HG03060 (cell line): ENCODE measurements around the gene TSFM.
A peak's percentile ranks its signal among the peaks of the same experiment; 100 is the strongest.
"Not testable (repeated sequence)": the region's sequence is repeated elsewhere in the genome, so short reads cannot be mapped to it uniquely, and the experiment has no call there.

Experiments
- ATAC-seq: cut with Tn5 transposase; IDR thresholded peaks from one replicate; pipeline ENCODE4 v1.9.1; 2021; ENCODE audit warnings: low read depth, moderate number of reproducible peaks; ENCODE audit not compliant: unreplicated experiment

Gene TSFM

GRCh38 chr12:57761391-57761998, 21.1 kb upstream of the TSFM start:
- no peak for ATAC-seq

- ATAC-seq, result no peak
Observed at GRCh38 chr12:57762463-57762862, 20.1 kb upstream of the TSFM start.

DNA sequence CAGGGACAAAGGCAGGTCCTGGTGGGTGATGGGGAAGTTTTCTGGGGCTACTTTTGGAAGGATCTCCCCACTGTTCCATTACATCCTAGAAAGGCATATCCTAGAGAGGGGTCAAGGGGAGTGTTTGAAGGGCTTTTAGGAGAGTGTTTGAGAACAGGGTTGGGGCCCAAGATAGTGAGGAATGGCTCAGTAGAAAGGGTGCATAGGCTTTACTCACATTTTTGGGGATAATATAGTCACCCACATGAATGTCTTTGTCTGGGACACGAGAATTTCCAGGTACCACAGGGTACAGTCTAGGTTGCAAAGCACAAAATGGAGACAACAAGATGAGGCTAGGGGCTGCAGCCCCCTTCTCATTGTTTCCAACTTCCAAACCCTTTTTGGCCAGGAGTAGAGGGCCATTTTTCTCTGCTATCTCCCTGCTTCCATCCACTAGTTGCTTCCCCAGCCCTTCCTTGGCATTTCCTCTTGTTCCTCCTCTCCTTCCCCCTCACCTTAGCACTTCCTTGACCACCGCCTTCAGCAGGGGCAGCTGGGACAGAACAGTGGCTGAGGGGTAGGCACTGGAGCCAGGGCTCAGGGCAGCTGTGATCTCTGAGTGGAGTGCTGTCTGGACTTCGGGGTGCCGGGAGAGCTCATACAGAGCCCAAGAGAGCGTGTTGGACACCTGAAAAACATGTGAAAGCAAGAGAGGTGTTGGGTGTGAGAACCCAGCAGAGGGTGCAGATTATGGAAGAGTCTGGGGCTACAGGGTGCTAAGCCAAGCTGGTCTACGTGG, 18.5 kb upstream of the TSFM start:
- no peak for ATAC-seq

GRCh38 chr12:57764662-57765002, 18.0 kb upstream of the TSFM start:
- no peak for ATAC-seq

- no peak for ATAC-seq
Observed at GRCh38 chr12:57765003-57765697, 17.4 kb upstream of the TSFM start.

DNA sequence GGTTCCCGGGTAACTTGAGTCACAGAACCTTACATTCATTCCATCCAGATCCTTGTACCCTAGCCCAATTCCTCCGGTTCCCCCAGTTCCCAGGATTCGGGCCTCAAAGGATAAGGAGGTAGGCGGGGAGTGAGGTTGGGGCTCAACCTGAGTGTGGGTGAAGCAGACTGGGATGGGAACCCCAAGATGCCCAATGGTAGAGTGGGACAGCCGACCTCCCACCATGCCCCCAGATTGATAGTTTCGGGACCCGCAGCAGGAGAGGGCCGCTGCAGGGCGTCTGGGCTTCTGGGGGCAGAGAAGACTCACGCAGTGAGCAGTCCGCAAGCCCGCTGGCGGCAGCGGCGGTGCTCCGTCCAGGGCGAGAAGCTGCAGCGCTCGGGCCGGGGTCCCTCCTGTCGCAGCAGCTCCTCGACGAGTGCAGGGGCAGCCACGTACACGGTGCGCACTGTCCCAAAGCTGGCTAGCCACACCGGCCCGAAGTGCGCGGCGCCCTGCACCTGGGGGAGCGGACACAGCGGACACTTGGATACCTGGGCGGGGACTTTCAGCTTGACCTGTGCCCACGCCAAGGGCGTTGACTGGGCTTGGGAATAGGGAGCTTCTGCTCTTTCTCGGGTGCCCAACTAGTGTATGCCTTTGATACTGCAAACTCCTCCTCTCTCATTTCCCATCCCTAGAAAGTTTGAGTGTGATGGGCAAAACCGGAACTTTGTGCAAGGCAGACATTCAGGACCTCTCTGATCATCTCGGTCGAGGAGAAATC, 16.7 kb upstream of the TSFM start:
- no peak for ATAC-seq

DNA sequence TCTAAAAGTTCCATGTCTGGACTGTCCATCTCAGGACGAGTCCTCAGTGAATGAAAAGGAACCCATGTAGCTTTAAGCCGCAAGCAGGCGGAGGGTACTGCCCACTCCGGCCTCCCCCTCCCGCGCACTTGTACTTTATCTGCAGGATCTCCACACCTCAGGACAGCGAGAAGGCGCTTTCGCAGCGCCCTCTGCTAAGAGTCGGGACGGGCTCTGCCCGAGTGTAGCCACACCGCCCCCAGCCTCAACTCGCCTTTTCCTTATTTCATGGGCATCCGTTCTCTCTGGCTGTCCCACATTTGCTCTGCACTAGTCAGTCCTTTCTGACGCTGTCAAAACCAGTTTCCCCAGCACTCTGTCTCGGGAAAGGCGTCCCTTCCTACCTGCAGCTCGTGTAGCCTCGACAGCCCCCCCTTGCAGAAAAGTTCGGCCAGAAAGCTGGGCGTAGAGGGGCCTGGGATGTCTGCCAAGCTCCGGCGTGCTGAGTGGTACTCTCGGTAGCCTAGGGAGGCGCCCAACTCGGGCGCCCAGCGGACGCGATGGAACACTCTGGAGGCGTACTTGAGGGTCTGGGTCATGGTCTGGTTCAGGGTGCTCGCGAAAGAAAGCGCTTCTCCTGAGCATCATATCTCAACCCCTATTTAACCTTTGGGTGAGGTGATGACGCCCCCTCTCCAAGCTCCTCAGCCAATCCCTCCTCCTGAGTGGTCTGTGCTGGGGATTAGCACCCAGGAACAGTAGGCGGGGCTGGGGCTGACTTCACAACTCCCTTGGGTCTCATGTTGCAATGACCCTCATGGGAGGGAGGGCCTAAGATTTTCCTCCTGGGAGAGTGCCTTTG, 15.9 kb upstream of the TSFM start, which contains the start of gene CYP27B1:
TSS of gene CYP27B1 (minus strand) at position 615 of the 841 bp plus-strand sequence. CDS start at position 578, 37 bp downstream.
- ATAC-seq, result no peak

GRCh38 chr12:57767305-57767698, 15.3 kb upstream of the TSFM start:
- no peak for ATAC-seq

- no peak for ATAC-seq
Observed at GRCh38 chr12:57767876-57768275, 14.7 kb upstream of the TSFM start.

- ATAC-seq, result no peak
Observed at GRCh38 chr12:57769594-57769993, 13.0 kb upstream of the TSFM start.

GRCh38 chr12:57770734-57771133, 11.9 kb upstream of the TSFM start:
- ATAC-seq, result no peak

DNA sequence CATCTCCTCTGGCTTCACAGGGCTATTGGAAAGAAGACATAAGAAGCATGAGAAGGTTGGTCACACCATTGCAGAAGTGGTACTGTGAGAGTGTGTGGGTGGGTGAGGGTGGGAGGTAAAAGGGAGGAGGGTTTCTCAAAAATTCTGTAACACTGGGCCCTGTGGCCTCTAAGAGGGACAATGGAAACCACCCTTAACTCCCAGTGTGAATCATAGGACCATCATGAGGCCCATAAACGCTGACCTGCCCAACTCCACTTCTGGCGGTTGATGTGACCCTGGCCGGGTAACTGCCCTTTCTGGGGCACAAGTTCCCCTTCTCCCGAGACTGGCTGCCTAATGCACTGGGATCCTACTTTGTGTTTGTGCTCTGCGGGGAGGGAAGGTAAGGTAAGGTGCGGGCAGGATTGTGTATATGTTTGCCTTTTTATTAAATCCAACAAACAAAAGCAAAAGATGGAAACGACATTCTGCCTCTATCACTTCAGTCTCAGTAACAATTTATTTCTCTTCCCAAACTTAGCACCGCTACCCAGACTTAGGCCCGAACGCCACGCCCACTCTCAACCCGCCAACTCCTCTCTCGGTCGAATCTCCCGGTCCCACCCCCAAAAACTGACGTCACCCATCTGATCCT, 11.2 kb upstream of the TSFM start:
- ATAC-seq, result peak; percentile 51

DNA sequence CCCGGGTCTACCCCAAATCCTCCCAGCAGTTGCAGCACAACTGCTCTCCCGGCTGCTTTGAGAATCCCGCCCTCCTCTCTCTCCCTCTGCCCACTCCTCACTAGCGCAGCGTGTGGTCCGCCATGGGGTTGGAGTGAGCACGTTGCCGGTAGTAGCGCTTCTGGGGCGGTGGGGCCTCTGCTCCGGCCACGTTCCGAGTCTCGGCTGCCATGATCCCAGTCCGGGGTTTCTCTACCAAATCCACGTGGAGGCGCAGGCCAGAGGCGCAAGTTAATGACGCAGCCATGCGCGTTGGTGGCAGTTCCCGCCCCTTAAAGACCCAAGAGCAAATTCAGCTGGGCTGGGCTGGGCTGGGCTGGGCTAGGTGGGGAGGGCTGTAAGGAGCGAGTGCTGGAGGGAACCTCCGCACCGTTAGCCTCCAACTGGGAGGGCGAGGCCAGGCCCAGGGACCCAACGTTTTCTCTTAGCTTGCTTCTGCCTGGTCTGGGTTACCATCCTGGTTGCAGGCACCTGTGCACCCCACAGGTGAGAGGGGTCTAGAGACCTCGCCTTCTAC, 10.6 kb upstream of the TSFM start, which contains the start of gene METTL1:
TSS of gene METTL1 (minus strand) at position 233 of the 556 bp plus-strand sequence. CDS start at position 211, 22 bp downstream.
- peak; percentile 64 for ATAC-seq

DNA sequence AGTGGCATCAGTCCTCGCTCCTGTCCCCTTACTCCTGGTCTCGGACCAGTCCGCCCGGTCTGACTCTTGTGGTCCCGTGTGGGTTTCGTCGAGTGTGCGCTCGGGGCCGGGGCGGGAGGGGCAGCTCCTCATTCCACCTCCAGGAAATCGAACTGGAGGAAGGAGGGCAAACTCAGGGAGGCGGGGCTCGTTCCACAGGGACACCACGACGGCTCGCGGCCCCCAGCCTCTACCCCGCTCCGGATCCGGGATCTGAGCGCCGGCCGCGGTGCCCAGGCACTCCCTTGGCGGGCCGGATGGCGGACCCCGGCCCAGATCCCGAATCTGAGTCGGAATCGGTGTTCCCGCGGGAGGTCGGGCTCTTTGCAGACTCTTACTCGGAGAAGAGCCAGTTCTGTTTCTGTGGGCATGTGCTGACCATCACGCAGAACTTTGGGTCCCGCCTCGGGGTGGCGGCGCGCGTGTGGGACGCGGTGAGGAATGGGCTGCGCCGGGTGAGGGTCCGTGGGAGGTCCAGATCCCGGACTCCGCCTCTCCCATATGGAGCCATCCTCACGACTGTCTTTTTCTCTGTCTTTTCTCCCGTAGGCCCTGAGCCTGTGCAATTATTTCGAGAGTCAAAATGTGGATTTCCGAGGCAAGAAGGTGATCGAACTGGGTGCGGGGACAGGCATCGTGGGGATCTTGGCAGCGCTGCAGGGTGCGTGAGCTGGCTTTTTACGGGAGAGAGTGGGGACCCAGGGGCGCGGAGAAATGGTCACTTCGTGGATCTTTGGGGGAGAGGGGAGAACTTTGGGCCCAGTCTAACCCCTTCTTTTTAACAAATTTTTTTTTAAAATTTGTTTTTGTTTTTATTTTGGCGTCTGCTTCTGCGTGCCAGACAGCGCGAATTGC, 9.9 kb upstream of the TSFM start, which contains the start of gene EEF1AKMT3:
TSS of gene EEF1AKMT3 (plus strand) at position 186 of the 894 bp plus-strand sequence. CDS start at position 297, 111 bp downstream.
- no peak for ATAC-seq

DNA sequence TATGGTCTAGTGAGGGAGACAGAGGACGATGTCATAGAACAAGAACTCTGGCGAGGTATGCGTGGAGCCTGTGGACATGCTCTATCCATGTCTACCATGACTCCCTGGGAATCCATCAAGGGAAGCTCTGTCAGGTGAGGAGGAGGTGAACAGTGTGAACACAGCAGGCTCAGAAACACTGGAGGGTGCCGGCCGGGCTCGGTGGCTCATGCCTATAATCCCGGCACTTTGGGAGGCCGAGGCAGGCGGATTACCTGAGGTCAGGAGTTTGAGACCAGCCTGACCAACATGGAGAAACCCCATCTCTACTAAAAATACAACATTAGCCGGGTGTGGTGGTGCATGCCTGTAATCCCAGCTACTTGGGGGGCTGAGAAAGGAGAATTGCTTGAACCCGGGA, 8.0 kb upstream of the TSFM start:
- not testable (repeated sequence) for ATAC-seq

GRCh38 chr12:57775044-57775443, 7.5 kb upstream of the TSFM start:
- ATAC-seq, result no peak

DNA sequence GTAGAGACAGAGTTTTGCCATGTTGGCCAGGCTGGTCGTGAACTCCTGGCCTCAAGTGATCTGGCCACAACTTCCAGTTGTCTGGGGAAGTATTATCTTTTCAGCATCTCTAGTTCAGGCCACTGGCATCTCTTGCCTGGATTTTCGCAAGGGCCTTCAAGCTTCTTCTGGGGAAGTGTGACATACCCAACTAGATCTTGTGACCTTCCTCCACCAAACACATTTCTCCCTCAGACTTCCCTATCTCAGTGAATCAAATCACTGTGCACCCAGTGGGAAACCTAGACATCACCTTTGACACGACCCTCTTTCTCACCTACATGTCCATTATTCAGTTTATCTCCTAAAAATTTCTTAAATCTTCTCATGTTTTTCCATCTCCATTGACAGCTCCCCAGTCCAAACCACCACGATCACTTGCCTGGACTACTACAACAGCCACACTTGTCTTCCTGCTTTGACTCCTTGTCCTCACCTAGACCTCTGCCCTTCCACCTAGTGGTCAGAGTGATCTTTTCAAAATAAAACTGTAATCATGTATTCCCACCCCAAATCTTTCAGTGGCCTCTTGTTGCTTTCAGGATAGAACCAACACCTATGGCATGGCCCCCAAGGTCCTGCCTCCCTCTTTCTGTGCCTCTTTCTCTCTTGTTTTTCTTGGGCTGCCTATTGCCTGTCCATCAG, 6.9 kb upstream of the TSFM start:
- ATAC-seq, result no peak

DNA sequence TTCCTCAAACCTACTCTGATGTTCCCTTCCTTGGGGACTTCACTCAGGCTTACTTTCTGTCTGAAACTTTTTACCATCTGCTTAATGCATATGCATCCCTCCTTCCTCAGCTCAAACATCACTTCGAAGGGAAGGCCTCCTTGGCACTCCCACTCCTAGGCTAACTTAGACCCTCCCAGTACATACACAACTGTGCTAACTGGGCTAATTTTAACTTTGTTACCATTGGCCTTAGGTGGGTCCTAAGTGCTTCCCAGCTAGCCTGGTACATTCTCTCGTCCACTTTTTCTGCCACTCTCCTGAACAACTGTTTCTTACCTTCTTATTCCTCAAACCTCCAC, 6.4 kb upstream of the TSFM start:
- ATAC-seq, result no peak
